MM.1S (cell line): ENCODE results near the gene LRRTM2.
"Not testable (repeated sequence)": the region's sequence is repeated elsewhere in the genome, so short reads cannot be mapped to it uniquely, and the experiment has no call there.

Source experiments
- DNase-seq: peaks from one replicate; pipeline ENCODE4 v3.0.0-alpha.2; 2015
- H2AFZ ChIP-seq: fragments of 300-600 bp; sonication (generic); 2 replicates; pipeline ENCODE4 v1.6.0; 2016; ENCODE audit warnings: antibody characterized with exemption, low read length
- H3F3A ChIP-seq: fragments of 300-600 bp; sonication (generic); 2 replicates; pipeline ENCODE4 v1.6.1; 2016; ENCODE audit warnings: mild to moderate bottlenecking, antibody characterized with exemption, low read length, moderate library complexity, mixed read lengths; ENCODE audit not compliant: insufficient read depth
- H3K27ac ChIP-seq: fragments of 300-600 bp; sonication (generic); 2 replicates; pipeline ENCODE4 v1.5.1; 2016; ENCODE audit warnings: mild to moderate bottlenecking, low read length
- H3K27me3 ChIP-seq: fragments of 300-600 bp; sonication (generic); replicated peaks from 2 replicates; pipeline ENCODE4 v1.6.0; 2016; ENCODE audit warnings: low read length; ENCODE audit not compliant: insufficient read depth
- H3K36me3 ChIP-seq: fragments of 300-600 bp; sonication (generic); replicated peaks from 2 replicates; pipeline ENCODE4 v1.6.1; 2016; ENCODE audit warnings: mild to moderate bottlenecking, low read length, mixed read lengths; ENCODE audit not compliant: insufficient read depth
- H3K4me1 ChIP-seq: fragments of 300-600 bp; sonication (generic); 2 replicates; pipeline ENCODE4 v1.6.1; 2016; ENCODE audit warnings: low read length, mixed read lengths
- H3K4me2 ChIP-seq: fragments of 300-600 bp; sonication (generic); 2 replicates; pipeline ENCODE4 v1.6.0; 2016; ENCODE audit warnings: low read depth, low read length
- H3K4me3 ChIP-seq: fragments of 300-600 bp; sonication (generic); 2 replicates; pipeline ENCODE4 v1.5.1; 2016; ENCODE audit warnings: low read length, mixed read lengths
- H3K79me2 ChIP-seq: fragments of 300-600 bp; sonication (generic); 2 replicates; pipeline ENCODE4 v1.6.1; 2016; ENCODE audit warnings: mixed run types, low read length, mixed read lengths
- H3K9ac ChIP-seq: fragments of 300-600 bp; sonication (generic); 2 replicates; pipeline ENCODE4 v1.6.1; 2016; ENCODE audit warnings: low read length, mixed read lengths
- H3K9me2 ChIP-seq: fragments of 300-600 bp; sonication (generic); replicated peaks from 2 replicates; pipeline ENCODE4 v1.6.1; 2016; ENCODE audit warnings: mild to moderate bottlenecking, low read length, mixed read lengths; ENCODE audit not compliant: insufficient read depth
- H3K9me3 ChIP-seq: fragments of 300-600 bp; sonication (generic); replicated peaks from 2 replicates; pipeline ENCODE4 v1.6.1; 2016; ENCODE audit warnings: mild to moderate bottlenecking, low read length, mixed read lengths; ENCODE audit not compliant: insufficient read depth
- H4K20me1 ChIP-seq: fragments of 300-600 bp; sonication (generic); 2 replicates; pipeline ENCODE4 v1.6.1; 2016; ENCODE audit warnings: mild to moderate bottlenecking, low read length, moderate library complexity, mixed read lengths; ENCODE audit not compliant: insufficient read depth
- CTCF ChIP-seq: fragments of 300-600 bp; sonication (generic); IDR thresholded peaks from 2 replicates; pipeline ENCODE4 v1.5.1; 2016; ENCODE audit warnings: antibody characterized with exemption, low read length, mixed read lengths
- EZH2 ChIP-seq: fragments of 300-600 bp; sonication (generic); optimal IDR thresholded peaks from 2 replicates; pipeline ENCODE3; 2017; ENCODE audit warnings: low read depth, mild to moderate bottlenecking, antibody characterized with exemption, low read length, mixed read lengths
- EZH2phosphoT487 ChIP-seq: fragments of 300-600 bp; sonication (generic); IDR thresholded peaks from 2 replicates; pipeline ENCODE4 v1.6.1; 2018; ENCODE audit warnings: antibody characterized with exemption, low read length

The LRRTM2 gene

GRCh38 chr5:138874771-138875551, at the start of gene LRRTM2:
Gene LRRTM2 (minus strand): TSS chr5:138875335. CDS start chr5:138874911, 424 bp downstream.
- no peak within 1 kb of the TSS for H2AFZ ChIP-seq

DNA sequence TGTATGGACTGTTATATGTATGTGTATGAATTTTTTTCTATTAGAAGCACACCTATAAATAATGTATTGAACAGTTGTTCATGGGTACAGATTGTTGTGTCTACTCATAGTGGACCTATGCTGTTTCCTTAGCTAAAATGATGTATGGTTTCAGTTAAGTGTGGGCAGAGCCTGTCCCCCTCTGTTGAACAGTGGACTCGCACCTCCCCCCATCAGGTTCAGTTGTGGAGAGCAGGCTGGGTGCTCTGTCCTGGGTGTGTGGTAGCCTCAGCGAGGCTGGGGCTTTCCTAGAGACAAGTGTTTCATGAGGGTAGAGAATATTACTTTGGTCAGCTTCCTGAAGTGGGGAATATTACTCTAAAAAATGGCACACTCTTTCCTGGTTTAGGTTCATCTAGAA, 47.4 kb upstream of the LRRTM2 start:
- Histone ChIP-seq H2AFZ (no peak overlapping the region), H3F3A (no peaks in the 10 kb centered on the region), H3K9me2 (no peaks in the 10 kb centered on the region), H3K4me1 (no peaks in the 10 kb centered on the region), H3K36me3 (no peaks in the 10 kb centered on the region), H4K20me1 (no peaks in the 10 kb centered on the region), H3K9ac (no peak overlapping the region), H3K4me2 (no peak overlapping the region), H3K9me3 (no peaks in the 10 kb centered on the region), H3K79me2 (no peaks in the 10 kb centered on the region), H3K27me3 (no peaks in the 10 kb centered on the region), H3K4me3 (no peak overlapping the region), H3K27ac (no peak overlapping the region)
- no peak for DNase-seq
- no peak for TF ChIP-seq EZH2phosphoT487
- no peak for TF ChIP-seq CTCF
- no peak for TF ChIP-seq EZH2

More at GRCh38 chr5:138874771-138875551, at the start of gene LRRTM2:
- TF ChIP-seq EZH2 = no peak
- no peak for TF ChIP-seq EZH2phosphoT487
- TF ChIP-seq CTCF = no peak
- no peak within 1 kb of the TSS for H3K9ac ChIP-seq
- H3K4me2 ChIP-seq = no peak within 1 kb of the TSS
- H3K4me3 ChIP-seq = no peak within 1 kb of the TSS
- DNase-seq = no peak
- H3F3A ChIP-seq = no peaks in the 10 kb centered on the region
- H3K9me2 ChIP-seq = no peaks in the 10 kb centered on the region
- H3K4me1 ChIP-seq = no peaks in the 10 kb centered on the region
- peaks cover 23% of the 10 kb centered on the region; the same call in 1 of the 2 replicates for H3K79me2 ChIP-seq
- no peaks in the 10 kb centered on the region; the same call in 1 of the 2 replicates for H3K36me3 ChIP-seq
- H3K27me3 ChIP-seq = no peaks in the 10 kb centered on the region
- no peaks in the 10 kb centered on the region for H3K9me3 ChIP-seq
- no peaks in the 10 kb centered on the region for H4K20me1 ChIP-seq
- no peak within 1 kb of the TSS for H3K27ac ChIP-seq

DNA sequence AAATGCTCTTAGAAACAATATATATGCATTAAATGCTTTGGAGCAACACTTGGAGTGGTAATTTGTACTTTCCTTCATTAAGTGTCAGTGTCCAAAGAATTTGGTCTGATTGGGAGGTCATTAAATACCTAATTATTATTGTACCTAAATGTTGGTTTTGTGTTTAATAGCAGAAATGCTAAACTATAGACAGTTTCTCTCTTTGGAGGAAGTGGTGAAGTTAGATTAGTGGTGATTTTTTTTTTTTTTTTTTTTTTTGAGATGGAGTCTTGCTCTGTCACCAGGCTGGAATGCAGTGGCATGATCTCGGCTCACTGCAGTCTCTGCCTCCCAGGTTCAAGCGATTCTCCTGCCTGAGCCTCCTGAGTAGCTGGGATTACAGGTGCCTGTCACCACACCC, 46.2 kb upstream of the LRRTM2 start:
- H4K20me1 ChIP-seq, H3F3A ChIP-seq, H3K36me3 ChIP-seq, H3K9ac ChIP-seq, H3K9me2 ChIP-seq, H3K4me1 ChIP-seq, H3K4me3 ChIP-seq, DNase-seq, H3K27me3 ChIP-seq, H3K27ac ChIP-seq, H3K9me3 ChIP-seq, H3K4me2 ChIP-seq, H3K79me2 ChIP-seq, H2AFZ ChIP-seq: not testable (repeated sequence)

DNA sequence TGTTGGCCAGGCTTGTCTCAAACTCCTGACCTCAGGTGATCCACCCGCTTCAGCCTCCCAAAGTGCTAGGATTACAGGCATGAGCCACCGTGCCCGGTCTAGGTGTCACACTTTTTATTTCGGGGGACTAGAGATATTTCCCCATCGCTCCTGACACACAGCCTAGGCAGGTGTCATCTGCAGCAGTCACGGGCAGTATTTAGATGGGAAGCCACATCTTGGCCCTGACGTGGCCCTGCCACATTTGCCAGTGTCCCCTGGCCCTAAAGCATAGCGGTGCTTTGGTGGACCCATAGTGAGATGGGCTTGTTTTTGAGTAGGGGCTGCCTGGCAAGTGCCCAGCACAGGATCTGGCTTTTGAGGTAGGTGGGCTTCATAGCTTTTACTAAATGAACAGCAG, 45.0 kb upstream of the LRRTM2 start:
- H4K20me1 ChIP-seq = no peaks in the 10 kb centered on the region
- H3K9ac ChIP-seq = no peak overlapping the region
- H3K4me3 ChIP-seq = no peak overlapping the region
- no peak overlapping the region for H2AFZ ChIP-seq
- DNase-seq = no peak
- H3K4me2 ChIP-seq = no peak overlapping the region
- no peaks in the 10 kb centered on the region for H3F3A ChIP-seq
- no peaks in the 10 kb centered on the region for H3K9me3 ChIP-seq
- H3K36me3 ChIP-seq = no peaks in the 10 kb centered on the region
- no peaks in the 10 kb centered on the region for H3K27me3 ChIP-seq
- TF ChIP-seq CTCF (no peak), EZH2phosphoT487 (no peak), EZH2 (no peak)
- no peaks in the 10 kb centered on the region for H3K79me2 ChIP-seq
- H3K4me1 ChIP-seq = no peaks in the 10 kb centered on the region
- no peak overlapping the region for H3K27ac ChIP-seq
- no peaks in the 10 kb centered on the region for H3K9me2 ChIP-seq
